ENCODE data around the gene SMS. TPM values are rescaled to one million over a fixed set of nuclear protein-coding genes. Genes with fewer than 3 reads are reported as not detected.
A peak's percentile ranks its signal among the peaks of the same experiment; 100 is the strongest.

The SMS gene
- total RNA-seq, 1 experiment from 2014 or later: 173 TPM

- H3K9me3 Mint-ChIP-seq: no peaks in the 10 kb centered on the region
- ChIA-PET CTCF (no interaction called here), POLR2A (no interaction called here)
- DNase-seq (ENCODE audit: low spot score) (no peak), ATAC-seq (no peak)
- H3K27ac Mint-ChIP-seq: no peak overlapping the region
- no peak for TF ChIP-seq FOXK1 (CRISPR knock-in tag; IDR thresholded peaks at IDR 0.05)
- TF ChIP-seq ELF4 (CRISPR knock-in tag; IDR thresholded peaks at IDR 0.05; ENCODE audit: low read depth): no peak
- no peak for TF ChIP-seq EMX1 (CRISPR knock-in tag; IDR thresholded peaks at IDR 0.05)
- TF ChIP-seq PRDM15 (CRISPR knock-in tag; IDR thresholded peaks at IDR 0.05): no peak
- TF ChIP-seq ZBTB21 (CRISPR knock-in tag; IDR thresholded peaks at IDR 0.05; ENCODE audit: borderline replicate concordance): no peak
- TF ChIP-seq ZNF219 (CRISPR knock-in tag; IDR thresholded peaks at IDR 0.05; ENCODE audit: borderline replicate concordance): no peak
- no peak for TF ChIP-seq ZNF423 (CRISPR knock-in tag; IDR thresholded peaks at IDR 0.05)
- no peak for TF ChIP-seq ZBTB43 (CRISPR knock-in tag; IDR thresholded peaks at IDR 0.05)
- no peaks in the 10 kb centered on the region for H3K4me1 Mint-ChIP-seq
- no peaks in the 10 kb centered on the region for H3K27me3 Mint-ChIP-seq (ENCODE audit: low read depth)
- no peak overlapping the region for H3K4me3 Mint-ChIP-seq
- H3K36me3 Mint-ChIP-seq: peaks cover 35% of the 10 kb centered on the region
These were observed 41.8 kb downstream of the SMS start for GRCh38 chrX:21982311-21982710.

GRCh38 chrX:21985332-21985777, 44.8 kb downstream of the SMS start:
- DNase-seq (ENCODE audit: low spot score): peak; percentile 62
- H3K36me3 Mint-ChIP-seq: peaks cover 28% of the 10 kb centered on the region
- TF ChIP-seq ELF4 (CRISPR knock-in tag; IDR thresholded peaks at IDR 0.05; ENCODE audit: low read depth): no peak
- peak; percentile 61 for TF ChIP-seq CTCF (IDR thresholded peaks at IDR 0.05)
- TF ChIP-seq ZNF219 (CRISPR knock-in tag; IDR thresholded peaks at IDR 0.05; ENCODE audit: borderline replicate concordance): no peak

GRCh38 chrX:21986596-21986995, 46.1 kb downstream of the SMS start:
- CTCF ChIA-PET: no interaction called here
- POLR2A ChIA-PET: no interaction called here
- peaks cover under 1% of the 10 kb centered on the region for H3K4me1 Mint-ChIP-seq

More at GRCh38 chrX:21985332-21985777, 44.8 kb downstream of the SMS start:
- CTCF ChIA-PET: interaction anchor here (0.6 to 1.5 kb wide), 29 partner anchors 10 to 1243 kb away, joined by 3 to 20 read pairs (median 5); no protein-coding TSS in a partner anchor
- ATAC-seq: peak; percentile 92
- no peaks in the 10 kb centered on the region for H3K4me1 Mint-ChIP-seq
- POLR2A ChIA-PET: no interaction called here
- no peak overlapping the region for H3K4me3 Mint-ChIP-seq
- no peak overlapping the region; the same call in 1 of the 2 replicates for H3K27ac Mint-ChIP-seq
- H3K27me3 Mint-ChIP-seq (ENCODE audit: low read depth): no peaks in the 10 kb centered on the region
- H3K9me3 Mint-ChIP-seq: no peaks in the 10 kb centered on the region

More at GRCh38 chrX:21986596-21986995, 46.1 kb downstream of the SMS start:
- ATAC-seq (no peak), DNase-seq (ENCODE audit: low spot score) (no peak)
- Mint-ChIP-seq H3K4me3 (no peak overlapping the region), H3K27me3 (ENCODE audit: low read depth) (no peaks in the 10 kb centered on the region), H3K36me3 (peaks cover 33% of the 10 kb centered on the region), H3K9me3 (no peaks in the 10 kb centered on the region), H3K27ac (no peak overlapping the region)
- no peak for TF ChIP-seq SP1 (CRISPR knock-in tag; conservative IDR thresholded peaks at IDR 0.05)
- TF ChIP-seq USF2 (CRISPR knock-in tag; IDR thresholded peaks at IDR 0.05): no peak
- no peak for TF ChIP-seq PRRX2 (CRISPR knock-in tag; IDR thresholded peaks at IDR 0.05)
- no peak for TF ChIP-seq ARID4B (CRISPR knock-in tag; IDR thresholded peaks at IDR 0.05; ENCODE audit: borderline replicate concordance)
- TF ChIP-seq FOXP1 (CRISPR knock-in tag; IDR thresholded peaks at IDR 0.05; ENCODE audit: borderline replicate concordance): no peak
- TF ChIP-seq CREB1 (CRISPR knock-in tag; IDR thresholded peaks at IDR 0.05): no peak

Measured in WTC11 (cell line).